NCI-H345 treated with DMSO at 0.1 percent for 48 hours (cell line): ENCODE measurements around the gene SUMO2.
"Not testable (repeated sequence)": the region's sequence is repeated elsewhere in the genome, so short reads cannot be mapped to it uniquely, and the experiment has no call there.

Source experiments
- DNase-seq: peaks from one replicate; lab custom pipeline; 2025; ENCODE audit not compliant: unreplicated experiment; lab: John Stamatoyannopoulos, UW

The SUMO2 gene

DNA sequence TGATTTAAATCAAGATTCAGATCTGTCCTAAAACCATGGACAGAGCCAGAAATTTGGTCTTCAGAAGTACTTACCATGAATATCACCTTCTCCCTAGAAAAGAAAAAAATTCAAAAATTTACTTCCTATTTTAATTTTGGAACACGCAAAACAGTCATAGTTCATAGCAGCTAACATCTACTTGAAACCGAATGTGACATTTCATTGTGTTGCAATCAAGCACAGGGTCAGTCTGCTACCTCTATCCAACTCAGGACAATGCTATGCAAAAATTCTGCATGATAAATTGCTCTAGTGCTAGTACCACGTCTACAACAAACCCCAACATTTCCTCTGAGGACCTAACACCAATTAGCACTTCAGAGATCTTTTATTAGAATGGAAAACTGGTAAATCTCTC lies 36.2 kb downstream of the SUMO2 start:
- no peak for DNase-seq

DNA sequence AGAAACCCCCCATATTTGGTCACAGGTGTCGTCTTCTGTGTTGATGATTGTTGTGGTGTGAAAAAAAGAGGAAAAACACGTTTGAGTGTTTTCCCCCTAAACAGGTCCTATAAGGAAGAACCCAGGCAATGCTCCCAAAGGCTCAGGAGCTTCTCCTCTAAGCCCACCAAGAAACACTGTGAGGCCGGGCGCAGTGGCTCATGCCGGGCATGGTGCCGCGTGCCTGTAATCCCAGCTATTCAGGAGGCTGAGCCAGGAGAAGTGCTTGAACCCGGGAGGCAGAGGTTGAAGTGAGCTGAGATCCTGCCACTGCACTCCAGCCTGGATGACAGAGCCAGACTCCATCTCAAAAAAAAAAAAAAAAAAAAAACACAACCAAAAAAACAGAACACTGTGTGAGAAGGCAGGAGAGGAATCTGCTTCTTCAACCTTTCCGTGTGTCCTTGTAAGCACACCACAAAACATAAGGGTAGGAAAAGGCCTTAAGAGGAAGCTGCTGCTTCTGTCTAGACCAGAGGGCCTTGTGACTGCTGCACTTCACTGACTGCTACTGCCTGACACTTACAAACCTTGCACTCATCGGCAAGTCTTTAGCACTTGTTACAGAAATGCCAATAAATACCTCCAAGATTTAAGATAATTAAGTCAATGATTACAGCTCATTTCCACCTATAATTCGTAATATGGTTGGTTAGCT lies 37.8 kb downstream of the SUMO2 start:
- no peak for DNase-seq

DNA sequence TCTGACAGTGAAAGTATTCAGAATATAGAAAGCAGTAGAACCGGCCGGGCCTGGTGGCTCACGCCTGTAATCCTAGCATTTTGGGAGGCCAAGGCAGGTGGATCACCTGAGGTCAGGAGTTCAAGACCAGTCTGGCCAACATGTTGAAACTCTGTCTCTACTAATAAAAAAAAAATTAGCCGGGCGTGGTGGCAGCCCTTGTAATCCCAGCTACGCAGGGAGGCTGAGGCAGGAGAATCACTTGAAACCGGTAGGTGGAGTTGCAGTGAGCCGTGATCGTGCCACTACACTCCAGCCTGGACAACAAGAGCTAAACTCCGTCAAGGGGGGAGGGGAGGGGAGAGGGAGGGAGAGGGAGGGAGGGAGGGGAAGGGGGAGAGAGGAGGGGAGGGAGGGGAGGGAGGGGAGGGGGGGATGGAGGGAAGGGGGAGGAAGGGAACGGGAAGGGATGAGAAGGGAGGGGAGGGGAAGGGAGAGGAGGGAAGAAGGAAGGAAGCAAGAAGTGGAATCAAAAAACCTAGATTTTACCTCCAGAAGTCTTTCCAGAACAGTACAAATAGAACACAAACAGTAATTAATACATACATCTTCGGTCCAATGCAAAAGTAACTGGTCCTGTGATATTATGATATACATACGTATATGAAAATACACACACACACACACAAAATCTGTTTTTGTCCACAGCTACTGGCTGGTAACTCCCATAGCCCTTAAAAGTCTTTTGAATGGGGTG lies 40.4 kb downstream of the SUMO2 start:
- DNase-seq, result no peak

DNA sequence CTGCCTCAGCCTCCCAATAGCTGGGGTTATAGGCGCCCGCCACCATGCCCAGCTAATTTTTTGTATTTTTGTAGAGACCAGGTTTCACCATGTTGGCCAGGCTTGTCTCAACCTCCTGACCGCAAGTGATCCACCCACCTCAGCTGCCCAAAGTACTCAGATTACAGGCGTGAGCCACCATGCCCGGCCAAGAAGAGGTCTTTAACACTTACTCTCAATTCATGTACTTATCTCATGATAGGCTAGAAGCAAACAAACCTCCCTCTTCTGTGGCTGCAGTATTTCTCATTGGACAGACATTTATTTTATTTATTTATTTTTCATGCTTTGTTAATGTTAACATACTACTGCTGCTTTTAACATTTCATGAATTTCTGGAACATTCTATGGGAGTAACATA lies 44.2 kb downstream of the SUMO2 start:
- DNase-seq, result no peak

DNA sequence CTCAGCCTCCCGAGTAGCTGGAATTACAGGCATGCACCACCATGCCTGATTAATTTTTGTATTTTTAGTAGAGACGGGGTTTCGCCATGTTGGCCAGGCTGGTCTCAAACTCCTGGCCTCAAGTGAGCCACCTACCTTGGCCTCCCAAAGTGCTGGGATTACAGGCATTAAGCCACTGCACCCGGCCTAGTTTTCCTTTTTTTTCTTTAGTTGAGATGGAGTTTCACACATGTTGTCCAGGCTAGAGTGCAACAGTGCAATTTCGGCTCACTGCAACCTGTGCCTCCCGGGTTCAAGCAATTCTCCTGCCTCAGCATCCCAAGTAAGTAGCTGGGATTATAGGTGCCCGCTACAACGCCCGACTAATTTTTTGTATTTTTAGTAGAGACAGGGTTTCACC lies 45.0 kb downstream of the SUMO2 start:
- DNase-seq, result not testable (repeated sequence)

DNA sequence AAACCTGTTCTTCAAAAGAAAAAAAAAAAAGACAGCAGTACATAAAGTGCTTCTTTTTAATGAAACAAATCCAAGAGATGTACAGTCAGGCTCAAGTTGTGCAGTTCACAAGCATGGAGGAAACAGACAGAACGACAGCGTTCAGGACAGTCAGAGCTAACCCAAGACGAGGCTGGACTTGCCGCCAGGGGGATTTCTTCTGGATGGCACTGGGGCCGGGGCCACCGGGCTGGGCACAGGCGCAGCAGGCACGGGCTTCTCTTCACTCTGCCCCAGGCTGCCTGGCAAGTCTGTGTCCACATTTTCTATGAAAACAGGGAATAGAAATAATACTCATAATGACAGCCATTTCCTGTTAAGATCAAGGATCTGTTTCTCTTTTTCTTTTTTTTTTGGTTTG lies 46.8 kb downstream of the SUMO2 start:
- DNase-seq, result no peak

DNA sequence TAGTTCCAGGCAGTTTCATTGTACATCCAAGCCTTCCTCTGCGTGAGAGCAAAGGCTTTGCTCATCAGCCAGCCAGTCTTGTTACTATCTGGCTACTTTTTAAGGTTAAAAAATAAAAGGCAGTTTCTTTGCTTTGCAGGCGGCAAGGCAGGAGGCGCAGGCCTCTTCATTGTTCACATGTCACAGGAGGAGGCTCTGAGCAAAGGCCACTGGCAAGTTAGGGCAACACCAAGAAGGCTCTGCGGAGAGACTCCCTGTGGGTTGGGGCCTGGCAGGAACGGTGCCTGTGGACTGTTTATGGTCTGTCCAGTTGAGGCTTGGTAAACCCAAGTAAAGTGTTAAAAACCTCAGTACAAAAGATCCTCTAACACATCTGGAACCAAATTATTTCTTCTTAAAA lies 47.3 kb downstream of the SUMO2 start:
- no peak for DNase-seq

DNA sequence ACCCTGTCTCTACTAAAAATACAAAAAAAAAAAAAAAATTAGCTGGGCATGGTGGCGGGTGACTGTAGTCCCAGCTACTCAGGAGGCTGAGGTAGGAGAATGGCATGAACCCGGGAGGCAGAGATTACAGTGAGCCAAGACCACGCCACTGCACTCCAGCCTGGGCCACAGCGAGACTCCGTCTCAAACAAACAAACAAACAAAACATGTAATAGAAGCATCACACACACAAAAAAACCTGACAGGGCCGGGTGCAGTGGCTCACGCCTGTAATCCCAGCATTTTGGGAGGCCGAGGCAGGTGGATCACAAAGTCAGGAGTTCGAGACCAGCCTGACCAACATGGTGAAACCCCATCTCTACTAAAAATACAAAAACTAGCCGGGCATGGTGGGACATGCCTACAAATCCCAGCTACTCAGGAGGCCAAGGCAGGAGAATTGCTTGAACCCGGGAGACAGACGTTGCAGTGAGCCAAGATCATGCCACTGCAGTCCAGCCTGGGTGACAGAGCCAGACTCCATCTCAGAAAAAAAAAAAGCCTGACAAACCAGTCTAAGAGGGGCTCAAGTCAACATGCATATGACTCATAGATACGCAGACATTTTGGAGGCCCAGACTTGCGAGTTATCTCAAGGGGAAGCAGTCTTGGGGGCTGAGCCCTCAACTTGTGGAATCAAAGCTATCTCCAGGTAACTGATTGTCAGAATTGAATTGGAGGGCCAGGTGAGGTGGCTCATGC lies 49.0 kb downstream of the SUMO2 start:
- not testable (repeated sequence) for DNase-seq

DNA sequence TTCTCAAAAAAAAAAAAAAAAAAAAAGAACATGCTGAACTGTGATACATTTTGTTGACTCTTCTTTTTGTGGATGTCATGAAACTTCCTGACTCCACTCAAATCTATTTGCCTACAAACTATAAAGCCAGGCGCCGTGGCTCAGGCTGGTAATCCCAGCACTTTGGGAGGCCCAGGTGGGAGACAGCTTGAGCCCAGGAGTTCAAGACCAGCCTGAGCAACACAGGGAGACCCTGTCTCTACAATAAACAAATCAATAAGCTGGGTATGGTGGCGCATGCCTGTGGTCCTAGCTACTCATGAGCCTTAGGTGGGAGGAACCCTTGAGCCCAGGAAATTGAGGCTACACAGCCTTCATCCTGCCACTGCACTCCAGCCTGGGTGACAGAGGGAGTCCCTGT lies 49.8 kb downstream of the SUMO2 start:
- DNase-seq, result no peak

DNA sequence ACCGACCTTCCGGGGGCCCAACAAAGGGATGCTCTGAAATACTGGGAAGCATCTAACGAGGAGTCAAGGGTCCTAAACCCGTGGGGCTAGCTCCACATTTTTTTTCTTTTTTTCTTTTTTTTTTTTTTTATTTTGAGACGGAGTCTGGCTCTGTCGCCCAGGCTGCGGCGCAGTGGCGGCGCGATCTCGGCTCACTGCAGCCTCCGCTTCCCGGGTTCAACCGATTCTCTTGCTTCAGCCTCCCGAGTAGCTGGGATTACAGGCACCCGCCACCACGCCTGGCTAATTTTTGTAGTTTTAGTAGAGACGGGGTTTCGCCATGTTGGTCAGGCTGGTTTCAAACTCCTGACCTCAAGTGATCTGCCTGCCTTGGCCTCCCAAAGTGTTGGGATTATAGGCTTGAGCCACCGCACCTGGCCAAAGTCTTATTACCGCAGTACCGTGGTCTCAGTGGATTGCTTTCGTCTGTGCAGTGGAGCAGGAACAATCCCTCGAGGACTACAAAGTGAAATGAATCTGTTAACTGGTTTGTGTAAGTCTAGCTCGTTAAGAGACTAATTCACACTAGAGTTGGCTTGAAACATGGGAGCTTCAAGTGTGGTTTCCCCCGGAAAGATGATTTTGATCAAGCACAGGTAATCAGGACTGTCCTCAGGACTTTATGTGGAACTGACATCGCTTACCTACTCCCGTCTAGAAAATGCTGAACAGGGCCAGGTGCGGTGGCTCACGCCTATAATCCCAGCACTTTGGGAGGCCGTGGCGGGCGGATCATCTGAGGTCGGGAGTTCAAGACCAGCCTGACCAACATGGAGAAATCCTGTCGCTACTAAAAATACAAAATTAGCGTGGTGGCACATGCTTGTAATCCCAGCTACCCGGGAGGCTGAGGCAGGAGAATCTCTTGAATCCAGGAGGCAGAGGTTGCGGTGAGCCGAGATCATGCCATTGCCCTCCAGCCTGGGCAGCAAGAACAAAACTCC lies 50.5 kb downstream of the SUMO2 start:
- DNase-seq, result not testable (repeated sequence)

DNA sequence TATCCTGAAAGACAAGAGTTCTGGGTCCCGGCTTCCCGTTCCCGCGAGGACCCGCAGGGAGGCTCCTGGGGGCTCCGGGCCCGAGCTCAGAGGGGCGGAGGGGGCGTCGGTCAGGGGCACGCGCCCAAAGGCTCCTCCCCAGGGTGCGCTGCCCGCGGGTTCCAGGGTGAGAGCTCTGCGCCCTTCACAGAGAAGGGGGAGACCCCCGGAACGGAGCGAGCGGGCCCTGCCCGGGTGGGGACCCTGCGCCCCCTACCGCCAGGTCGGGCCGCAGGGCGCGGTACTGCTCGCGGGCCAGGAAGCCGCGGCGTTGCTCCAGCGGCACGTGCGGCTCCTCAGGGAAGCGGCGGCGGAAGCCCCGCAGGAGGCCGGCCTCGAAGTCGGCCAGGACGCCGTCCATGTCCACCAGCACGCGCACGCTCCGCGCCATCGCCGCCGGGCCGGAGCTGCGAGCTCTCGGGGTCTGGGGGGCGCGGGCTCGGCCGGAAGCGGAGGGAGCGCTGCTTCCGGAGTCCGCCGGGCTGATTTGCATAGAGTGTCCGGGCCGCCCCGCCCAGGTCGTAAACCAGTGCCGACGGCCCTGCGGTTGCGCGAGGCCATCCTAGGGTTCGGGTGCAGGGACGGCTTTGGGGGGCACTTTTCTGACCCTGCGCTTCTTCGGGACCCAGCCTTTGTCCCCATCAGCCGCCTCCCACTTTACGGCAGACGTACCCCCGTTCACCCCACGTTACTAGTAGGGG lies 51.3 kb downstream of the SUMO2 start, which contains the start of gene NT5C:
Gene NT5C (minus strand): TSS at position 465 of the 740 bp plus-strand sequence. CDS start 35 bp downstream, at position 430.
- DNase-seq, result peak; percentile 72

DNA sequence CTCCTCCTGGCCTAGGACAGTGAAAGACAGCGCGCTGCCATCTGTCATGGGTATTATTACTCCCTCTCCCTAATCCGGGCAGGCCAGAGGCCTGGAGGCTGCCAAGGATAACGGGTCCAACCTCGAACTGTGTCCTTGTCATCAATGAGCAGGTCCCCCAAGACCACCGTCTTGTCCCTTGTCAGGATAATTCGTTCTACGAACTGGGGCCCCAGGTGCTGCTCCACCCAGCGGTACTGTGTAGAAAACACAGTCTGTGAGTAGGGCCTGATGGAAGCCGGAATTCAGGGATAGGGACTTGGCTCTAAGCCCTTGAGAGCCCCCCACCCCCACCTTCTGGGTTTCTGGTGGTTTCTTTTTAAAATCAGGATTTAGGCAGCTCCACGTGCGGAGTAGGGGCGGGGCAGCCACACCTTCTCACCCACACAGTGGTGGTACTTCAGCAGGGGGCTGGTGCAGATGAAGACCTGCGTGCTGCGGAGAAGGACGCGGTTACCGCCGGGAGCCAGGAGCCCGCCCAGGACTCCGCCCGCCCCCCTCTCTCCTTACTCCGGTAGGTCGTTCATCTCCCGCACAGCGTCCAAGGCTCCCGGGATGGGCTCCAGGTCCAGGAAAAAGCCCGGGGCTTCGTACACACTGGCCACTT lies 52.0 kb downstream of the SUMO2 start:
- peak; percentile 57 for DNase-seq

DNA sequence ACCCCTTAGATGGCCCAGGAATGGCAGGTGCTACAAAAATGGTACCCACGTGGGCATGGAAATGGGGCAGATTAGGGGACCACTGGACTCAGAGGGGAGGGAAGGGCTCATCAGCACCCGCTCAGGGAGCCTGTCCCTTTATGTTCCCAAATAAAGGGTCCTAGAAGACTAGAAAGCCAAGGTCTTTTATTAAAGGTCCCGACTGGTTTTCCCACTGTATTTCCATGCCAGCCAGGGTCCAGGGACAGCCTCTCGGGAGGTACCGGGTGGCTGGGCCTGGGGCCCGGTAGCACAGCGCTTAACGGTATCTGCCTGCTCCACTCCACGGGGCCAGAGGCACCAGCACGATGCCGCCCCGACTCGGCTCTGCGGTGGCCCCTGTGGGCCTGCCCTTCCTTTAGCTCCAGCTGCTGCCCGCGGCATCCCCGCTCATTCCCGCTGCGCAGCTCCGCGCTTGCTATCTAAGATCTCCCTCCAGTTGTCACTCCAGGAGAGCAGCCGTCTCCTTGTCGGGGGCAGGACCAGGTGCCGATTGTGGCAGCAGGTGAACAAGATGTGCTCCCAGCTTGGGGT lies 52.6 kb downstream of the SUMO2 start:
- no peak for DNase-seq

DNA sequence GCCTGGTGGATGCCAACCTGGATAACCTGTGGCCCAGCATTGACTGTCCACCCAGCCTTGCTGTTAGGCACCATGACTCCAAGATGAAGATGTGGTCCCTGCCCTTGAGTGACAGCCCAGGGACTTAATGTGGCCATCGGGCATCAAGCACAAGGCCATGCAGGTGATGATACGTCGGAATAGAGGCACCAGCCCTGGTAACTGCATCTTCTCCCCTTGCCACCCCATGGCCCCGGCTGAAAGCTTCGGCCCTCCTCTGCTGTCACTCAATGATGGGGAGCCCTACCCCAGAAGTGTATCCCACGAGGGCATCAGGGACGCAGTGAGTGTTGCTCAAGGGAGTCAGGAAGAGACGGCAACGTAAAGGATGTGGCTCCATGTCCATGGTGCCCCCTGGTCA lies 53.2 kb downstream of the SUMO2 start:
- no peak for DNase-seq

DNA sequence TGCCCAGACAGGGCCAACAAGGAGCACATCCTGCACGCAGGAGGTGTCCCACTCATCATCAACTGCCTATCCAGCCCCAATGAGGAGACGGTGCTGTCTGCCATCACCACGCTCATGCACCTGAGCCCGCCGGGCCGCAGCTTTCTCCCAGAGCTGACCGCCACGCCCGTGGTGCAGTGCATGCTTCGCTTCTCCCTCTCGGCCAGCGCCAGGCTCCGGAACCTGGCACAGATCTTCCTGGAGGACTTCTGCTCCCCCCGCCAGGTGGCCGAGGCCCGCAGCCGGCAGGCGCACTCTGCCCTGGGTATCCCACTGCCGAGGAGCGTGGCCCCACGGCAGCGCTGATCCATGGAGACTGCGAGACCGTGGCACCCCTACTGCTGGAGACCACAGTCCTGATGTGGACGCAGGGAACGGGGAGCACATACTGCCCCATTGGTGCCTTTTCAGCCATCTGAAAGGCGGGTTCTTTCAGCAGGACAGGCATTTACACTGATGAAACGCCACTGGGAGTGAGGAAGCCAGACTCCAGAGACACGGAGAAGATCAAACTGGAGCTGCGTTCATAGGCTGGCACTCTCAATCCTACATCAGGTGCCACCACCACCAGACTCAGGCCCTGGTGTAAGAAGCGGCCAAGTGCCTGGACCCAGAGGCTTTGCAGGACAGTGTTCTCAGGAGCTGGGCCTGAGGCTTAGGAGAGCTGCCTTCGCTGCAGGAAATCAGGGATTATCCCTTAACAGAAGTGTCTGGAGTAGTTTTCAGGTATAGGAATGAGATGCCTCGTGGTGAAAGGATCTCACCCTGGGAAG lies 53.9 kb downstream of the SUMO2 start:
- no peak for DNase-seq

DNA sequence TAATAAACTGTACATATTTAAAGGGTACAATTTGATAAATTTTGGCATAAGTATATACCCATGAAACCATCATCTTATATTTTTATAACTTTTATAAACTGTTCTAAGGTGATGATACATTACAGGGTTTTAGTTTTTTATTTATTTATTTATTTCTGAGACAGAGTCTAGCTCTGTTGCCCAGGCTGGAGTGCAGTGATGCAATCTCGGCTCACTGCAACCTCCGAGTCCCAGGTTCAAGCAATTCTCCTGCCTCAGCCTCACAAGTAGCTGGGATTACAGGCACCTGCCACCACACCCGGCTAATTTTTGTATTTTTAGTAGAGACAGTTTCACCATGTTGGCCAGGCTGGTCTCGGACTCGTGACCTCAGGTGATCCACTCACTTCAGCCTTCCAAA lies 54.8 kb downstream of the SUMO2 start:
- not testable (repeated sequence) for DNase-seq

DNA sequence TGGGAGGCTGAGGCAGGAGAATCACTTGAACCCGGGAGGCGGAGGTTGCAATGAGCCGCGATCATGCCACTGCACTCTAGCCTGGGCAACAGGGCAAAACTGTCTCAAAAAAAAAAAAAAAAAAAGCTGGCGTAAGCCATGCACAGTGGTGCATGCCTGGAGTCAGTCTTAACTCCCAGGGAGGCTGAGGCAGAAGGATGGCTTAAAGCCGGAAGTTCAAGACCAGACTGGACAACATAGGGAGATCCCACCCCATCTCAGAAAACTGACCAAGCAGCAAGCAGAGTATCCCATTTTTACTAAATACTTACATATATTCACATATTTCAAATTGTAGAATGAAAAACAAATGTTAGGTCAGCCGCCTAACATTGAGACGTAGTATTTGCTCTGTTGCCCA lies 55.8 kb downstream of the SUMO2 start:
- DNase-seq, result no peak

DNA sequence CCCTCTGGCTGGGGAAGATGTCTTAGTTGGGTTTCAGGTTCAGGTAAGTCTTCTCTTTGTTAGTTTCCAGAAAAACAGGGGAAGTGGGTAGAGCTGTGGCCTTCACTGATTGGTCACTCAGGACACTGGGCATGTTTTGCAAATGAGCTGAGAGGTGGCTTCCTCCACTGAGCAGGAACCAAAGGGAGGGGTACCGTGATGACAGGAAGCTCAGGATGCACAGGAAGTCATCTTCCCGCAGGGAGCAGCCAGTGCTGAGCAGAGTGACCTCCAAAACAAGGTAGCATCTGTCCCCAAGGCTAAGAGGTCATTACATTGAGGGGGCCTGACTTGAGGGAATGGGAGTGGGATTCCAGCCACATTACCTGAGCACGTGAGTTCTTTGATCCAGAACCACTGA lies 56.8 kb downstream of the SUMO2 start:
- no peak for DNase-seq
